GM23338 (cell line): ENCODE results near the gene MGAT5.

ENCODE experiments used
- CTCF ChIP-seq, 2 experiments: fragments of 200-600 bp in 1 of 2; sonication (generic) in 1 of 2; conservative IDR thresholded peaks; 2 replicates each; pipeline versions ENCODE4 v1.5.1 to v1.6.1; 2016 to 2017; ENCODE audit warnings: antibody characterized with exemption in 2 of 2, low read depth in 2 of 2, mild to moderate bottlenecking in 2 of 2, moderate library complexity in 1 of 2
- EZH2 ChIP-seq: fragments of 200-600 bp; sonication (generic); IDR thresholded peaks from one replicate; pipeline ENCODE4 v1.8.0; 2017; ENCODE audit warnings: antibody characterized with exemption, mild to moderate bottlenecking, low read depth; ENCODE audit not compliant: unreplicated experiment
- EZH2phosphoT487 ChIP-seq: fragments of 200-600 bp; sonication (generic); IDR thresholded peaks from one replicate; pipeline ENCODE4 v1.8.1; 2018; ENCODE audit warnings: antibody characterized with exemption; ENCODE audit not compliant: unreplicated experiment
- POLR2AphosphoS5 ChIP-seq: IDR thresholded peaks from 2 replicates; pipeline ENCODE4 v1.6.1; 2016; ENCODE audit warnings: antibody characterized with exemption, low read depth
- REST ChIP-seq: IDR thresholded peaks from one replicate; pipeline ENCODE4 v1.6.1; 2018; ENCODE audit warnings: antibody characterized with exemption; ENCODE audit not compliant: unreplicated experiment
- STAT1 ChIP-seq: IDR thresholded peaks from one replicate; pipeline ENCODE4 v1.6.1; 2016; ENCODE audit warnings: antibody characterized with exemption; ENCODE audit not compliant: unreplicated experiment
- ZNF114 ChIP-seq: fragments of 250-450 bp; sonication (Bioruptor Pico); IDR thresholded peaks from 2 replicates; pipeline ENCODE4 v1.5.0; 2020; ENCODE audit warnings: mild to moderate bottlenecking, moderate library complexity
- ZNF331 ChIP-seq: fragments of 250-450 bp; sonication (Bioruptor Pico); IDR thresholded peaks from 2 replicates; pipeline ENCODE4 v1.5.0; 2020; ENCODE audit warnings: low read depth, mild to moderate bottlenecking, moderate library complexity

GRCh38 chr2:134392442-134393074, 138.7 kb downstream of the MGAT5 start:
- TF ChIP-seq CTCF (conservative IDR thresholded peaks at IDR 0.05; ENCODE audit: low read depth in 2 of 2) (peak; percentile 39 to 56), POLR2AphosphoS5 (no peak), EZH2 (no peak), ZNF114 (no peak), REST (no peak), EZH2phosphoT487 (no peak), ZNF331 (CRISPR knock-in tag) (no peak), STAT1 (no peak)
